A549 (cell line): Measurements from ENCODE around the gene LHX4. TPM values are rescaled to one million over a fixed set of nuclear protein-coding genes. Genes with fewer than 3 reads are reported as not detected.

ENCODE experiments used
- ATAC-seq, 2 experiments: fragments of 200-7000 bp in 1 of 2; fragments of >200 bp in 1 of 2; cut with Nextera tagmentation in 1 of 2; cut with Tn5 transposase in 1 of 2; 3 replicates each; pipeline versions ENCODE4 v1.8.0 to v1.9.1; 2018 to 2020; ENCODE audit warnings: mild to moderate bottlenecking in 1 of 2, moderate library complexity in 1 of 2
- CTCF ChIA-PET: fragments of 300-600 bp; sonication (Branson Sonifier 250); formaldehyde crosslinking; extraction: SDS; loops from one replicate; lab custom pipeline; 2021; ENCODE audit warnings: antibody characterized with exemption, inconsistent platforms; lab: Yijun Ruan, JAX
- POLR2A ChIA-PET: fragments of 350-600 bp; formaldehyde crosslinking; extraction: SDS; loops from one replicate; lab custom pipeline; 2021; ENCODE audit warnings: antibody characterized with exemption, inconsistent platforms; lab: Yijun Ruan, JAX
- DNase-seq, 2 experiments: peaks; one replicate each; pipeline versions ENCODE4 v3.0.0 to v3.0.0-alpha.2; 2011 to 2016; ENCODE audit warnings: low read depth in 1 of 2, low spot score in 1 of 2
- FAIRE-seq: peaks from 2 replicates; lab custom pipeline; 2011; peaks lifted over from hg19 to GRCh38; lab: Jason Lieb, UNC
- H3K27ac ChIP-seq, 2 experiments: fragments of >200 bp; sonication (Bioruptor Twin); formaldehyde crosslinking; 3 replicates each; pipeline ENCODE4 v1.5.1; 2016 to 2017
- H3K4me1 ChIP-seq: fragments of >200 bp; sonication (Bioruptor Twin); formaldehyde crosslinking; 3 replicates; pipeline ENCODE4 v1.6.1; 2016
- H3K4me2 ChIP-seq: fragments of >200 bp; sonication (Bioruptor Twin); formaldehyde crosslinking; 3 replicates; pipeline ENCODE4 v1.6.1; 2016
- H3K4me3 ChIP-seq: fragments of >200 bp; sonication (Bioruptor Twin); formaldehyde crosslinking; 3 replicates; pipeline ENCODE4 v1.5.1; 2016
- H3K9me3 ChIP-seq: fragments of >200 bp; sonication (Bioruptor Twin); formaldehyde crosslinking; 3 replicates; pipeline ENCODE4 v1.6.1; 2016
- BCL3 ChIP-seq: fragments of >200 bp; sonication (Bioruptor Twin); formaldehyde crosslinking; IDR thresholded peaks from 3 replicates; pipeline ENCODE4 v1.6.1; 2016
- BHLHE40 ChIP-seq: IDR thresholded peaks from 2 replicates; pipeline ENCODE4 v1.6.1; 2012; ENCODE audit warnings: low read depth, low read length, inconsistent platforms
- CBX2 ChIP-seq: fragments of 200-600 bp; sonication (generic); IDR thresholded peaks from 2 replicates; pipeline ENCODE4 v1.6.1; 2016; ENCODE audit warnings: low read depth, mild to moderate bottlenecking, borderline replicate concordance
- CEBPB ChIP-seq, 2 experiments: fragments of >200 bp in 1 of 2; sonication (Bioruptor Twin) in 1 of 2; formaldehyde crosslinking in 1 of 2; IDR thresholded peaks; 2 replicates each; pipeline ENCODE4 v1.6.1; 2012 to 2016
- EHF ChIP-seq: fragments of 250-450 bp; sonication (Bioruptor Pico); IDR thresholded peaks from 2 replicates; pipeline ENCODE4 v1.5.0; 2020; ENCODE audit warnings: mild to moderate bottlenecking
- EHMT2 ChIP-seq: fragments of 200-600 bp; sonication (generic); IDR thresholded peaks from 2 replicates; pipeline ENCODE4 v1.6.1; 2016; ENCODE audit warnings: antibody characterized with exemption, low read depth, mild to moderate bottlenecking, moderate library complexity
- ESRRA ChIP-seq: fragments of 150-350 bp; IDR thresholded peaks from 2 replicates; pipeline ENCODE4 v1.6.1; 2014; ENCODE audit warnings: mild to moderate bottlenecking, low read length, borderline replicate concordance
- GATA3 ChIP-seq: IDR thresholded peaks from 2 replicates; pipeline ENCODE4 v1.6.1; 2012; ENCODE audit warnings: borderline replicate concordance
- HOXB5 ChIP-seq: fragments of 250-450 bp; sonication (Bioruptor Pico); IDR thresholded peaks from 2 replicates; pipeline ENCODE4 v1.5.0; 2020; ENCODE audit warnings: mild to moderate bottlenecking, moderate library complexity
- JUNB ChIP-seq: fragments of >200 bp; sonication (Bioruptor Twin); formaldehyde crosslinking; IDR thresholded peaks from 2 replicates; pipeline ENCODE4 v1.6.1; 2016
- MAFK ChIP-seq: fragments of 450-650 bp; IDR thresholded peaks from 2 replicates; pipeline ENCODE4 v1.6.1; 2014; ENCODE audit not compliant: partially characterized antibody
- MAZ ChIP-seq: fragments of 150-350 bp; IDR thresholded peaks from 2 replicates; pipeline ENCODE4 v1.6.1; 2014; ENCODE audit warnings: antibody characterized with exemption, low read depth, low read length, borderline replicate concordance
- NFE2L2 ChIP-seq: fragments of 150-350 bp; conservative IDR thresholded peaks from 2 replicates; pipeline ENCODE4 v1.6.1; 2014; ENCODE audit warnings: low read length
- NPAS2 ChIP-seq: fragments of 250-450 bp; sonication (Bioruptor Pico); IDR thresholded peaks from 2 replicates; pipeline ENCODE4 v1.8.0; 2022; ENCODE audit warnings: mild to moderate bottlenecking, moderate library complexity, borderline replicate concordance
- NR3C1 ChIP-seq: fragments of >200 bp; sonication (Bioruptor Twin); formaldehyde crosslinking; IDR thresholded peaks from 3 replicates; pipeline ENCODE4 v1.6.1; 2017
- PHF8 ChIP-seq: fragments of 200-600 bp; sonication (generic); IDR thresholded peaks from 2 replicates; pipeline ENCODE4 v1.6.1; 2016; ENCODE audit warnings: low read depth, mild to moderate bottlenecking, antibody characterized with exemption, moderate library complexity, borderline replicate concordance
- POLR2A ChIP-seq: IDR thresholded peaks from 2 replicates; pipeline ENCODE4 v1.6.1; 2012; ENCODE audit warnings: mild to moderate bottlenecking, low read length
- RAD21 ChIP-seq, 2 experiments: fragments of >200 bp in 1 of 2; sonication (Bioruptor Twin) in 1 of 2; formaldehyde crosslinking in 1 of 2; IDR thresholded peaks in 1 of 2; conservative IDR thresholded peaks in 1 of 2; 2 replicates in 1 of 2; 3 replicates in 1 of 2; pipeline ENCODE4 v1.6.1; 2012 to 2018; ENCODE audit warnings: inconsistent platforms in 1 of 2
- RARB ChIP-seq: fragments of 250-450 bp; sonication (Bioruptor Pico); IDR thresholded peaks from 2 replicates; pipeline ENCODE4 v1.8.0; 2021; ENCODE audit warnings: mild to moderate bottlenecking, moderate library complexity
- RCOR1 ChIP-seq: fragments of 150-350 bp; IDR thresholded peaks from 2 replicates; pipeline ENCODE4 v1.6.1; 2014; ENCODE audit warnings: antibody characterized with exemption, low read length, low read depth
- RNF2 ChIP-seq: fragments of 200-600 bp; sonication (generic); IDR thresholded peaks from 2 replicates; pipeline ENCODE4 v1.6.1; 2016; ENCODE audit warnings: low read depth, mild to moderate bottlenecking, antibody characterized with exemption, moderate library complexity, borderline replicate concordance
- SMC3 ChIP-seq: fragments of >200 bp; sonication (Bioruptor Twin); formaldehyde crosslinking; IDR thresholded peaks from 3 replicates; pipeline ENCODE4 v1.6.1; 2018; ENCODE audit warnings: inconsistent platforms
- TFCP2L1 ChIP-seq: fragments of 250-450 bp; sonication (Bioruptor Pico); IDR thresholded peaks from 2 replicates; pipeline ENCODE4 v1.5.0; 2021; ENCODE audit warnings: mild to moderate bottlenecking
- TP53 ChIP-seq: fragments of 250-450 bp; sonication (Bioruptor Pico); IDR thresholded peaks from 2 replicates; pipeline ENCODE4 v1.5.0; 2021; ENCODE audit warnings: mild to moderate bottlenecking, moderate library complexity
- USF2 ChIP-seq: fragments of 450-650 bp; IDR thresholded peaks from 2 replicates; pipeline ENCODE4 v1.6.1; 2014; ENCODE audit warnings: antibody characterized with exemption
- ZC3H11A ChIP-seq: fragments of 450-650 bp; IDR thresholded peaks from 2 replicates; pipeline ENCODE4 v1.6.1; 2014; ENCODE audit warnings: antibody characterized with exemption, mild to moderate bottlenecking
- ZFP36 ChIP-seq: fragments of 450-650 bp; IDR thresholded peaks from 2 replicates; pipeline ENCODE4 v1.6.1; 2014; ENCODE audit warnings: borderline replicate concordance; ENCODE audit not compliant: partially characterized antibody
- WGBS: methylation state at CpG from one replicate; pipeline ENCODE4 v1.1.6; 2017; ENCODE audit errors: missing lambda C conversion rate; 5-methylcytosine and 5-hydroxymethylcytosine counted together
- polyA plus RNA-seq, 4 experiments: library from polyadenylated mRNA; depleted of rRNA in 3 of 4; stranded (reverse); fragments of >200 nt; fragmentation: RNase III in 1 of 4; extraction: RNeasy Plus Mini Kit Qiagen cat#74134 plus additional on column Dnase treatment in 1 of 4; gene quantifications; 2 replicates in 3 of 4; 3 replicates in 1 of 4; pipeline ENCODE4 v1.2.3, GENCODE V29; 2011 to 2017
- TF ChIP-seq, protein P1 (sequence below): fragments of 250-450 bp; sonication (Bioruptor Pico); IDR thresholded peaks from 2 replicates; pipeline ENCODE4 v1.5.0; 2021; ENCODE audit warnings: mild to moderate bottlenecking, moderate library complexity, borderline replicate concordance
- TF ChIP-seq, protein P2 (sequence below): fragments of >200 bp; sonication (Bioruptor Twin); formaldehyde crosslinking; IDR thresholded peaks from 3 replicates; pipeline ENCODE4 v1.5.1; 2016

LHX4 gene
- polyA plus RNA-seq, 2 of the 4 experiments (the other 2 are of a cell fraction) = 0.62 to 0.80 TPM

DNA sequence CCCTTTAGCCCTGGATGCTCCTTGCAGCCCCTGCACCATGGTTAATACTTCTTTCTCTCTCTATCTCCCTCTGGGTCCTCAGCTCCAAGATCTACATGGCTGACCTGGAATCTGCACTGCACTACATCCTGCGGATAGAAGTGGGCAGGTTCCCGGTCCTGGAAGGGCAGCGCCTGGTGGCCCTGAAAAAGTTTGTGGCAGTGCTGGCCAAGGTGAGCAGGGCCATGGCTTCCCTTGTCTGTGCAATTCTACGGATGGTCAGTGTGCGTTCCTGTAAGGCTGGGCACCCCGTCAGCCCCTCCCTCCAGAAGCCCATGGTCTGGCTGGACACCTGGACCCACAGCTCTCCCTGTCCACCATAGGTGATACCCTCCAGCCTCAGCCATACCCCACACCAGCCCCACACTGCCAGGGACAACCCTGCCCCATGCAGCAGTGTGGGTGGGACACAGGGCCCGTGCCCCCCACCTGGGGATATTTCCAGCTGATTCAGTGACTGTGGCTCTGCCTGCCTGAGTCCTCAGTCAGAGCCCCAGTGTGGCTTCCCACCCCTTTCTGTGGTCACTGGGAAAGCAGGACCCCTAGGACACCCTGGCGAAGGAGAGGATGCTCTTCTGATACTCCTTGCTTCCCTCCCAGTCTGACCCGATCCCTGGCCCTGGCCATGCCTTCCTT lies 44.0 kb upstream of the LHX4 start (continued):
- no peak for TF ChIP-seq RCOR1
- TF ChIP-seq TFCP2L1 (CRISPR knock-in tag) = no peak
- TF ChIP-seq ZC3H11A = no peak

DNA sequence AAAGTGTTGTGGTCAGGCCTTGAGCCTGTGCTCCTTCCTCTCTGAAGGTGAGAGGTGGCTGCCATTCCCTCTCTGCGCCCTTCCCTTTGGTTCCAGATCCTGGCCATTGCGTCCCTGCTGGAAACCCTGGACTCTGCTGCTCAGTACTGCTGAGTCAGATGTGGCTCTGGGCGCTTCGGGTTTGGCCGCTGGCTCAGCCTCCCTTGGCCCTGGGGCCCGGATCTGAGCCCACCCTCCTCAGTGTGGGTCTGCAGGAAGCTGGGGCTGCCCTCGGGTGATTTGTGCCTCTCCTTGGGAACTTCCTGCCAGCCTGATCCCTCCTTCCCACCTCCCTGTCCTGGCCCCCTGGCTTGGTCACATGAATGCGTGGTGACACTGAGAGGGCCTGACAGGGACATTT lies 43.2 kb upstream of the LHX4 start:
- Histone ChIP-seq H3K9me3 (no peaks in the 10 kb centered on the region), H3K27ac (no peak overlapping the region), H3K4me1 (no peaks in the 10 kb centered on the region), H3K4me3 (no peak overlapping the region), H3K4me2 (no peak overlapping the region)
- WGBS = 69% methylated on average over 7 of the region's 8 CpGs
- FAIRE-seq (no peak), ATAC-seq (no peak), DNase-seq (no peak)
- CTCF ChIA-PET = interaction anchor here (0.9 to 6.5 kb wide), 15 partner anchors 12 to 979 kb away, joined by 3 to 77 read pairs (median 6); partner anchors contain the start of gene LHX4
- POLR2A ChIA-PET = no interaction called here
- TF ChIP-seq USF2 (no peak), POLR2A (no peak), NFE2L2 (no peak), ZFP36 (no peak), JUNB (no peak), SMC3 (no peak), RAD21 (conservative IDR thresholded peaks at IDR 0.05 in 1 of 2, IDR thresholded peaks at IDR 0.05 in 1 of 2) (no peak), RNF2 (no peak), EHMT2 (no peak)
- TF ChIP-seq, protein P1, sequence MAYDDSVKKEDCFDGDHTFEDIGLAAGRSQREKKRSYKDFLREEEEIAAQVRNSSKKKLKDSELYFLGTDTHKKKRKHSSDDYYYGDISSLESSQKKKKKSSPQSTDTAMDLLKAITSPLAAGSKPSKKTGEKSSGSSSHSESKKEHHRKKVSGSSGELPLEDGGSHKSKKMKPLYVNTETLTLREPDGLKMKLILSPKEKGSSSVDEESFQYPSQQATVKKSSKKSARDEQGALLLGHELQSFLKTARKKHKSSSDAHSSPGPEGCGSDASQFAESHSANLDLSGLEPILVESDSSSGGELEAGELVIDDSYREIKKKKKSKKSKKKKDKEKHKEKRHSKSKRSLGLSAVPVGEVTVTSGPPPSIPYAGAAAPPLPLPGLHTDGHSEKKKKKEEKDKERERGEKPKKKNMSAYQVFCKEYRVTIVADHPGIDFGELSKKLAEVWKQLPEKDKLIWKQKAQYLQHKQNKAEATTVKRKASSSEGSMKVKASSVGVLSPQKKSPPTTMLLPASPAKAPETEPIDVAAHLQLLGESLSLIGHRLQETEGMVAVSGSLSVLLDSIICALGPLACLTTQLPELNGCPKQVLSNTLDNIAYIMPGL (CRISPR knock-in tag) = no peak

- H3K4me3 ChIP-seq = no peak overlapping the region
- H3K27ac ChIP-seq = no peak overlapping the region
- no peaks in the 10 kb centered on the region for H3K4me1 ChIP-seq
- DNase-seq (no peak), ATAC-seq (peak in 1 of 2 experiments; percentile 8; a peak in 2 of 6 replicates), FAIRE-seq (no peak)
- H3K4me2 ChIP-seq = no peak overlapping the region
- ChIA-PET CTCF (interaction anchor here (0.7 to 6.5 kb wide), 42 partner anchors 9 to 979 kb away, joined by 3 to 77 read pairs (median 4); partner anchors contain the start of gene LHX4), POLR2A (no interaction called here)
- TF ChIP-seq BHLHE40 (no peak), PHF8 (no peak), BCL3 (no peak), MAFK (no peak), NR3C1 (no peak), MAZ (no peak), EHF (no peak), CBX2 (no peak), GATA3 (no peak), CEBPB (IDR thresholded peaks at IDR 0.05) (no peak), EHMT2 (no peak), RNF2 (no peak), HOXB5 (CRISPR knock-in tag) (no peak), NPAS2 (CRISPR knock-in tag) (no peak), ESRRA (no peak), RARB (CRISPR knock-in tag) (no peak), TP53 (CRISPR knock-in tag) (no peak), USF2 (no peak)
- TF ChIP-seq, protein P2, sequence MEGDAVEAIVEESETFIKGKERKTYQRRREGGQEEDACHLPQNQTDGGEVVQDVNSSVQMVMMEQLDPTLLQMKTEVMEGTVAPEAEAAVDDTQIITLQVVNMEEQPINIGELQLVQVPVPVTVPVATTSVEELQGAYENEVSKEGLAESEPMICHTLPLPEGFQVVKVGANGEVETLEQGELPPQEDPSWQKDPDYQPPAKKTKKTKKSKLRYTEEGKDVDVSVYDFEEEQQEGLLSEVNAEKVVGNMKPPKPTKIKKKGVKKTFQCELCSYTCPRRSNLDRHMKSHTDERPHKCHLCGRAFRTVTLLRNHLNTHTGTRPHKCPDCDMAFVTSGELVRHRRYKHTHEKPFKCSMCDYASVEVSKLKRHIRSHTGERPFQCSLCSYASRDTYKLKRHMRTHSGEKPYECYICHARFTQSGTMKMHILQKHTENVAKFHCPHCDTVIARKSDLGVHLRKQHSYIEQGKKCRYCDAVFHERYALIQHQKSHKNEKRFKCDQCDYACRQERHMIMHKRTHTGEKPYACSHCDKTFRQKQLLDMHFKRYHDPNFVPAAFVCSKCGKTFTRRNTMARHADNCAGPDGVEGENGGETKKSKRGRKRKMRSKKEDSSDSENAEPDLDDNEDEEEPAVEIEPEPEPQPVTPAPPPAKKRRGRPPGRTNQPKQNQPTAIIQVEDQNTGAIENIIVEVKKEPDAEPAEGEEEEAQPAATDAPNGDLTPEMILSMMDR = no peak
- no peaks in the 10 kb centered on the region for H3K9me3 ChIP-seq
- 71% methylated on average over 5 of the region's 5 CpGs for WGBS
Measured at GRCh38 chr1:180187626-180188025, 42.4 kb upstream of the LHX4 start.
